ENCODE data around the gene ALDH1A1.

The ALDH1A1 gene

GRCh38 chr9:72933730-72934665 is 18.9 kb downstream of the ALDH1A1 start:
- no peak for DNase-seq (ENCODE audit: low read depth, low spot score)
- no peak overlapping the region for H3K27ac ChIP-seq
- no peak for TF ChIP-seq POLR2AphosphoS5 (IDR thresholded peaks at IDR 0.05; ENCODE audit: borderline replicate concordance, low read depth, low read length)
- no peak for TF ChIP-seq FOXP2 (optimal IDR thresholded peaks at IDR 0.05; ENCODE audit: control extremely low read depth, extremely low read length, insufficient read depth)
- no peak for TF ChIP-seq EZH2 (IDR thresholded peaks at IDR 0.05)
- no peaks in the 10 kb centered on the region for H3K36me3 ChIP-seq (ENCODE audit: insufficient read depth, low read length)
- H3K9ac ChIP-seq (ENCODE audit: insufficient read length) = no peak overlapping the region
- H3K4me3 ChIP-seq = no peak overlapping the region
- no peaks in the 10 kb centered on the region for H3K9me3 ChIP-seq (ENCODE audit: low read depth, low read length)

GRCh38 chr9:72932619-72933018 is 20.2 kb downstream of the ALDH1A1 start:
- Histone ChIP-seq H3K36me3 (ENCODE audit: insufficient read depth, low read length) (no peaks in the 10 kb centered on the region), H3K9me3 (ENCODE audit: low read depth, low read length) (no peaks in the 10 kb centered on the region), H3K9ac (ENCODE audit: insufficient read length) (peak overlapping the region; percentile 29), H3K4me3 (no peak overlapping the region), H3K27ac (no peak overlapping the region)
- DNase-seq (ENCODE audit: low read depth, low spot score) = no peak
- TF ChIP-seq EZH2 (IDR thresholded peaks at IDR 0.05) (no peak), POLR2AphosphoS5 (IDR thresholded peaks at IDR 0.05; ENCODE audit: borderline replicate concordance, low read depth, low read length) (no peak), FOXP2 (optimal IDR thresholded peaks at IDR 0.05; ENCODE audit: control extremely low read depth, extremely low read length, insufficient read depth) (no peak)

GRCh38 chr9:72931897-72932296 is 21.0 kb downstream of the ALDH1A1 start:
- Histone ChIP-seq H3K9ac (ENCODE audit: insufficient read length) (no peak overlapping the region), H3K27ac (no peak overlapping the region), H3K9me3 (ENCODE audit: low read depth, low read length) (no peaks in the 10 kb centered on the region), H3K36me3 (ENCODE audit: insufficient read depth, low read length) (no peaks in the 10 kb centered on the region), H3K4me3 (no peak overlapping the region)
- TF ChIP-seq FOXP2 (optimal IDR thresholded peaks at IDR 0.05; ENCODE audit: control extremely low read depth, extremely low read length, insufficient read depth) = no peak
- no peak for TF ChIP-seq POLR2AphosphoS5 (IDR thresholded peaks at IDR 0.05; ENCODE audit: borderline replicate concordance, low read depth, low read length)
- no peak for DNase-seq (ENCODE audit: low read depth, low spot score)

- DNase-seq (ENCODE audit: low read depth, low spot score) = no peak
- Histone ChIP-seq H3K27ac (no peak overlapping the region), H3K4me3 (no peak overlapping the region), H3K9ac (ENCODE audit: insufficient read length) (no peak overlapping the region), H3K9me3 (ENCODE audit: low read depth, low read length) (no peaks in the 10 kb centered on the region), H3K36me3 (ENCODE audit: insufficient read depth, low read length) (no peaks in the 10 kb centered on the region)
- TF ChIP-seq EZH2 (IDR thresholded peaks at IDR 0.05) (no peak), FOXP2 (optimal IDR thresholded peaks at IDR 0.05; ENCODE audit: control extremely low read depth, extremely low read length, insufficient read depth) (no peak)
Measured at GRCh38 chr9:72931437-72931836, 21.4 kb downstream of the ALDH1A1 start.

- no peak overlapping the region for H3K4me3 ChIP-seq
- H3K27ac ChIP-seq = no peak overlapping the region
- no peaks in the 10 kb centered on the region for H3K9me3 ChIP-seq (ENCODE audit: low read depth, low read length)
- no peaks in the 10 kb centered on the region for H3K36me3 ChIP-seq (ENCODE audit: insufficient read depth, low read length)
- DNase-seq (ENCODE audit: low read depth, low spot score) = no peak
- TF ChIP-seq FOXP2 (optimal IDR thresholded peaks at IDR 0.05; ENCODE audit: control extremely low read depth, extremely low read length, insufficient read depth) (no peak), POLR2AphosphoS5 (IDR thresholded peaks at IDR 0.05; ENCODE audit: borderline replicate concordance, low read depth, low read length) (no peak), EZH2 (IDR thresholded peaks at IDR 0.05) (no peak)
- H3K9ac ChIP-seq (ENCODE audit: insufficient read length) = no peak overlapping the region
Measured at GRCh38 chr9:72930828-72931227, 22.0 kb downstream of the ALDH1A1 start.

- no peak overlapping the region for H3K9ac ChIP-seq (ENCODE audit: insufficient read length)
- TF ChIP-seq FOXP2 (optimal IDR thresholded peaks at IDR 0.05; ENCODE audit: control extremely low read depth, extremely low read length, insufficient read depth) = no peak
- TF ChIP-seq EZH2 (IDR thresholded peaks at IDR 0.05) = no peak
- no peak for TF ChIP-seq POLR2AphosphoS5 (IDR thresholded peaks at IDR 0.05; ENCODE audit: borderline replicate concordance, low read depth, low read length)
- H3K36me3 ChIP-seq (ENCODE audit: insufficient read depth, low read length) = no peaks in the 10 kb centered on the region
- DNase-seq (ENCODE audit: low read depth, low spot score) = no peak
- no peak overlapping the region for H3K4me3 ChIP-seq
- no peak overlapping the region for H3K27ac ChIP-seq
- no peaks in the 10 kb centered on the region for H3K9me3 ChIP-seq (ENCODE audit: low read depth, low read length)
Measured at GRCh38 chr9:72929542-72929941, 23.3 kb downstream of the ALDH1A1 start.

- no peaks in the 10 kb centered on the region for H3K36me3 ChIP-seq (ENCODE audit: insufficient read depth, low read length)
- no peaks in the 10 kb centered on the region for H3K9me3 ChIP-seq (ENCODE audit: low read depth, low read length)
- no peak overlapping the region for H3K27ac ChIP-seq
- DNase-seq (ENCODE audit: low read depth, low spot score) = no peak
- H3K4me3 ChIP-seq = no peak overlapping the region
- H3K9ac ChIP-seq (ENCODE audit: insufficient read length) = no peak overlapping the region
- TF ChIP-seq FOXP2 (optimal IDR thresholded peaks at IDR 0.05; ENCODE audit: control extremely low read depth, extremely low read length, insufficient read depth) = no peak
Measured at GRCh38 chr9:72928042-72928507, 24.8 kb downstream of the ALDH1A1 start.

- DNase-seq (ENCODE audit: low read depth, low spot score) = no peak
- TF ChIP-seq POLR2AphosphoS5 (IDR thresholded peaks at IDR 0.05; ENCODE audit: borderline replicate concordance, low read depth, low read length) (no peak), EZH2 (IDR thresholded peaks at IDR 0.05) (no peak), FOXP2 (optimal IDR thresholded peaks at IDR 0.05; ENCODE audit: control extremely low read depth, extremely low read length, insufficient read depth) (no peak)
- H3K27ac ChIP-seq = no peak overlapping the region
- H3K36me3 ChIP-seq (ENCODE audit: insufficient read depth, low read length) = no peaks in the 10 kb centered on the region
- no peaks in the 10 kb centered on the region for H3K9me3 ChIP-seq (ENCODE audit: low read depth, low read length)
- no peak overlapping the region for H3K4me3 ChIP-seq
- H3K9ac ChIP-seq (ENCODE audit: insufficient read length) = no peak overlapping the region
Measured at GRCh38 chr9:72926506-72926905, 26.3 kb downstream of the ALDH1A1 start.

- DNase-seq (ENCODE audit: low read depth, low spot score) = no peak
- Histone ChIP-seq H3K9ac (ENCODE audit: insufficient read length) (no peak overlapping the region), H3K36me3 (ENCODE audit: insufficient read depth, low read length) (no peaks in the 10 kb centered on the region), H3K4me3 (no peak overlapping the region), H3K9me3 (ENCODE audit: low read depth, low read length) (no peaks in the 10 kb centered on the region), H3K27ac (no peak overlapping the region)
- TF ChIP-seq EZH2 (IDR thresholded peaks at IDR 0.05) (no peak), POLR2AphosphoS5 (IDR thresholded peaks at IDR 0.05; ENCODE audit: borderline replicate concordance, low read depth, low read length) (no peak), FOXP2 (optimal IDR thresholded peaks at IDR 0.05; ENCODE audit: control extremely low read depth, extremely low read length, insufficient read depth) (no peak)
Measured at GRCh38 chr9:72925891-72926290, 27.0 kb downstream of the ALDH1A1 start.

All from SK-N-MC (cell line).